Renal cortical epithelial cell (primary cell): Measurements from ENCODE around the gene TPP1. TPM values are rescaled to one million over a fixed set of nuclear protein-coding genes. Genes with fewer than 3 reads are reported as not detected.

ENCODE experiments used
- DNase-seq: peaks from one replicate; pipeline ENCODE4 v3.0.0-alpha.2; 2011; ENCODE audit warnings: low read depth
- total RNA-seq: library from RNA; depleted of rRNA; stranded (reverse); fragments of >200 nt; gene quantifications from 2 replicates; pipeline ENCODE4 v1.2.3, GENCODE V29; 2014

TPP1 gene
- total RNA-seq, 1 donor from 2014 or later: 107 TPM

DNA sequence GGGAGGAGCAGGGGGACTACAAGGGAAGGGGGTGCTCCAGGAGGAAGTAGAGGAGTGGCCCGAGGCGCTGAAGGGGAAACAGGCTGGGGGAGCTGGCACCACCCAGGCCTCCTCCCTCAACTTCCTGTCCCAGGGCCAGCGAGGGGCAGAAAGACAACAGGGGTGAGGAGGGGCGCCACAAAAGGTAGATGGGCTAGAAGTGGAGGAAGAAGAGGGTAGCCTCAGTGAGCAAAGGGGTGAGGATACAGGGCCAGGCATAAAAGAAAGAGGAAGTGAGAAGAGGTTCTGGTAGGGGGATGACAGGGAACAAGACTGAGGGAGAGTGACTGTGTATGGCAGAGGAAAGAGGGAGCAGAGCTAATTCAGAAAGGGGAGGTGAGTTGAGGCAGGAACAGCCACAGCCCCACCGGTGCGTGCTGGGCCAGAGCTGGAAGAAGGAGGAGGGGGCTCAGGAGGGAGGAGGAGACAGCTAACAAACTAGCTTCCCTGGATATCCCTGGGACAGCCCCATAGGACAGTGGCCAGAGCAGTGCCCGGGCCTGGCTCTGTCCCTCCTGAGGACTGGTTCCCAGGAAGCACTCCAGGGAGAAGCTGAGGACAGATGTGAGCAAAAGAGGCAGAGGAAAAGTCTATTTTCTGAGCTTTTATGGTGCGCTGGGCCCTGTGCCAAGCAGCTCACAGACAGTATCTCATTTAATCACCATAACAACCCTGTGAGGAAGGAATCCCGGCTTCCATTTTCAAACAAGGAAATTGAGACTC, 27.9 kb upstream of the TPP1 start:
- no peak for DNase-seq

DNA sequence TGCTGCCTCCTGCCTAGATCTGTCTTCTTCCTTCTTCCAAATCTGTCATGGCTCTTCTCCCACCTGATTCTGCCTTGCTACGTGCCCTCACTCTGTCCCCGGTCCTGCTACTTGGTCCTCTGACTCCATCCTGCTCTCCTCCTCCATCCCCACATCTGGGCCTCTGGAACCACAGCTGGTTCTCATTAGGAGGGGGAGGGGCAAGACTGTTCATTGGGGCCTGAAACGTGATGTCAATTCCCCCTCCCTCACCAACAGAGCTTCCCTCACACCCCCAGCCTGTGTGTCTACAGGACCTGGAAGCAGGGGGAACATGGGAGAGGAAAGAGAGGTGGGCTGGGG, 27.3 kb upstream of the TPP1 start:
- DNase-seq: no peak

DNA sequence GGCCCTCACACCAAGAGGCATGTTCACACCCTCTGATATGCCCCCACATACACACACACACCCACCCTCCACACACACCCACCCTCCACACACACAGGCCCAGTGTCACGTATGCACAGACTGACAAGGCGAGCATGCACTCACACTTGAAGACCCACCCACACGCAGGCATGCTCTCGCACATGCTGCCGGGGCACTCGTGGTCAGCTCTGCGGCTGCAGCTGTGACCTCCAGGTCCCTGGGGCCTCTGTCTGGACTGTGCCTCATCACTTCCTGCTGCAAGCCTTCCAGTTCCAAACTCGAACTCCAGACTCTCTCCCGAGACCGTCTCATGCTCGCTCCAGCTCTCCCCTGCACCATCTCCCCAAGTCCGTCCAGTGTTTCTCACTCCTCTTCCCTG, 26.8 kb upstream of the TPP1 start:
- DNase-seq: no peak

DNA sequence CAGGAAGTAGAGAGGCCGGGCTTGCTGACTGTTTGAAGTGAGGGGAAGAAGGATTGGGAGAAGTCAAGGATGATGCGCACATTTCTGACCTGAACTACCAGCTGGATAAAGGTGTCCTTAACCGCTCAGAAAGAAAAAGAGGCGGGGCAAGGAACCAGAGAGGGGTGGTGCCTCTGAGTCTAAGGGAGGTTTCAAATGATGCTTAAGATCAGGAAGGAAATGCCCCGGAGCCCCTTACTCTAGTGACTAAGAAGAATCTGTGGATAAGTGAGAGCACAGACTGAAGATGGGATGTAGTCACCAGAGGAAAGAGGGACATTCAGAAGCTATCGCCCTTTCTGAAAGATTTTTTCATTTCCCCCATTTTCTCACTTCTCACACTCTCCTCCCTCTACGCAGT, 23.7 kb upstream of the TPP1 start:
- no peak for DNase-seq

- no peak for DNase-seq
Observed at GRCh38 chr11:6640985-6641701, 21.9 kb upstream of the TPP1 start.

- no peak for DNase-seq
Observed at GRCh38 chr11:6640036-6640984, 21.1 kb upstream of the TPP1 start.

DNA sequence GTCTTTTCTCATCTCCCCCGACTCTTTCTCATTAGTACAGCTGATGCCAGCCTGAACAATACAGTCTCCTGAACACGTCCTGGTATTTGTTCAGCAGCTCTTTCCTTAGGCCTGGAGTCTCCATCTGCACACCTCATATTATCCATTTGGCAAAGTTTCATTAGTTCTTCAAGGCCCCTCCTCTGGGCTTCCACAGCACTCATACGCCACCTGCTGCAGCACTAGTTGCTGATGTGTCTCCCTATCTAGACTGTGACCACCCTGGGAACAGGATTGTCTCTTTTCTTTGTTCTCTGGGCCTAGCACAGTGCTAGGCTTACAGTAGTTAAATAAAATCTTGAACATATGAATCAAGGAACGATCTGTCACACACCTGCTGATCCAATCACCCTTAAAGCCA, 19.2 kb upstream of the TPP1 start:
- DNase-seq: peak; percentile 2

DNA sequence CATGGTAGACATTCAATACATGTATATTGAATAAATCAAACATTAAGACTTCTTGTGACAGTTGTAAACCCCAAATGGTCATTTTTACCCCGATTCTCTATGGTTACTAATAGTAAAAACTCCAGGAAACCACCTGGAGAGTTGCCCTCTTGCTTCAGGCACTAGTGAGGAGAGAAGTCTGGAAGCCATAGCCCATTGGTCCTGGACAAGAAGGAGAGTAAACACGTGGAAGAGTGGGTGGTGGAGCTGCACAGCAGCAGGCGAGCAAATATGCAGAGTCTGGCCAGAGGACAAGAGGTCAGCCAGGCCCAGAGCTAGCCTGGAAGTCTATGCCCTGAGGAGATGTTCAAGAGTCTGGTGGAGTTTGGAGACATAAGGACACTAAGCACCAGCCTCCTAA, 18.6 kb upstream of the TPP1 start:
- DNase-seq: peak; percentile 69

DNA sequence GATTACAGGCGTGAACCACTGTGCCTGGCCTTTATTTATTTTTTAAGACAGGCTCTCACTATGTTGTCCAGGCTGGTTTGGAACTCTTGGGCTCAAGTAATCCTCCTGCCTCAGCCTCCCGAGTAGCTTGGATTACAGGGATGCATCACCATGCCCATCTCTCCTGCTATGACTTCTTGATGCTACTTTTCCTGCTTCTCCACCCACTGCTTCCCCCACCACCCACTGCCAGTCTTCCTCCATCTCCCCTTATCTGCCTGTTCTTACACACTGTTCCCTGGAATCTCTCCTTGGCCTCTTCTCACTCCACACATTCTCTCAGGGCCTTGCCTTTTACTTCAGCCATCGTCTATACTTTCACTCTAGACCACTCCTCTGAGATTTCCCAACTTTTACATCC, 17.3 kb upstream of the TPP1 start:
- no peak for DNase-seq

DNA sequence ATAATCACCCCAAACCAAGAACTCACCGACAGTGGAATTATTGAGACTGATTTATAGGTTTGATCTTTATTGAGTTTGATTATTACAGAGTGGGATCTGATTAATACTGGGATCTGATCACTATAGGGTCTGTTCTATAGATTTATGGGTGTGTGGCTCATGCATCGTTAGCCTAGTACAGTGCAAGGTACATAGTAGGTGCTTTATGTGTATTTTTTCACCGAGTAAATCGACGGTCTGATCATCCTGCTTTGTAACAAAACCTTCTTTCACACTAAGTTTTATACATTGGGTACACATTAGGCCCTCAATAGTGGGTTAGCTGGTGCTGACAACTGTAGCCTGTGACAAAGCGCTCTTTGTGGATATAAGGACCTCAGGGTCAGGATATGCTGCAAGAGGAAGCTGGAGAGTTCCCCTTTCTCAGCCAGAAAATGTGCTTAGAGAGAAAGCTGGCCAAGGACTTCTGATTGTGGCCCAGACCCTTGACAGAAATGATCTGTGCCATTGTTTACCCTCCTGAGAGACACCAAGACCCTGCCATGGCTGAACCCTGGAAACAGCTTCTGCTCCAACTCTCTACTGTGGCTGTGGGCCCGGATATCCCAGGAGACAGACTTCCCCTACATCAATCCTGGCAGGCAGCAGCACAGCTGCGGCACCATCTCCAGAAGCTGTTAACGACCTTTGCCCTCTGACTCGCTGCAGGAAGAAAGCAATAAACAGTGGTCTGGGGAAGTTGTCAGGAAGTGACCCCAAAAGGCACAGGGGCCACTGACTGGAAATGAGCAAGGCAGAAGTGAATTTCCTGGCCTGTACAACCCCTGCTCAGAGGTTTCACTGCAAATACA, 16.1 kb upstream of the TPP1 start:
- DNase-seq: peak; percentile 39

- no peak for DNase-seq
Observed at GRCh38 chr11:6634534-6634933, 15.3 kb upstream of the TPP1 start.

- no peak for DNase-seq
Observed at GRCh38 chr11:6633422-6634408, 14.5 kb upstream of the TPP1 start.

GRCh38 chr11:6632116-6633073, 13.2 kb upstream of the TPP1 start:
- DNase-seq: no peak

GRCh38 chr11:6631361-6631890, 12.2 kb upstream of the TPP1 start:
- no peak for DNase-seq

GRCh38 chr11:6630632-6631291, 11.5 kb upstream of the TPP1 start:
- DNase-seq: no peak

DNA sequence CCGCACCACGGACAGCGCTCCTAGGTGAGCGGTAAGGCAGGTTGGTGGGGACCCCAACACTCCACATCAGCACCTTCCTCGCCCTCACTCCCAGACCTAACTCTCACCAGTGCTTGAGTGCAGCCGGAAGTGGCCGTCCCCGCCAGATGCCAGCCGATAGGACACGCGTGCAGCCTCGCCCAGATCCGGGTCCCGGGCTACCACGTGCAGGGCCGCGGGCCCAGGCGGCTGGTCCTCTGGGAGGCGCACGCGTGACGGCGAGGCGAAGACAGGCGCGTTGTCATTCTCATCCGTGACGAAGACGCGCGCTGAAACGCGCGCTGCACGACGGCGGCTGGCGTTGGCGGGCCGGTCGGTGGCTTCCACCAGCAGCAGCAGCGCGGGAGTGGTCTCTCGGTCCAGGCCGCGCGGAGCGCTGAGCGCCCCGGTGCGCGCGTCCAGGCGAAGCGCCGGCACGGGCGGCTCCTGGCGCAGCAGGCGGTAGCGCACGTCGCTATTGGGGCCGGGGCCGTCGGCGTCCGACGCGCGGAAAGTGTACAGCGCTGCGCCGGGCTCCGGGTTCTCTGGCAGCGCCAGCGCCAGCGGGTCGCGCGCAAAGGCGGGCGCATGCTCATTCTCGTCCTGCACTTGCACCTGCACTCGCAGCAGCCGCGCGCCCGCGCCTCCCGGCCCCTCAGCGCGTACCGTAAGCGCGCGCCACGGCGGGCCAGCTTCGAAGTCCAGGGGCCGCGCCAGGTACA, 10.8 kb upstream of the TPP1 start:
- no peak for DNase-seq

DNA sequence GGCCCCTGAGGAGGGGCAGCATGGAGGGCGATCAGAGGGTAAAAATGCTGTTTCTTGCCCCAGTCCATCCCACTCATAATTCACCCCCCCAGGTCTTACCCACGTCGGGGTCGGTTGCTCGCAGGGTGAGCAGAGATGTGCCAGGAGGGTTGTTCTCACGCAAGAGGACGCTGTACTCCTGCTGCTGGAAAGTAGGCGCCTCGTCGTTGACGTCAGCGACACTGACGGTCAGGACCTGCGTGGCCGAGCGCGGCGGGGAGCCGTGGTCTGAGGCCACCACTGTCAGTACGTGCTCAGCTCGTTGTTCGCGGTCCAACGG, 10.3 kb upstream of the TPP1 start:
- DNase-seq: no peak

GRCh38 chr11:6628526-6628925, 9.3 kb upstream of the TPP1 start:
- DNase-seq: no peak
